ENCODE measurements around the gene GET4. TPM values are rescaled to one million over a fixed set of nuclear protein-coding genes. Genes with fewer than 3 reads are reported as not detected.

GET4 gene
- total and polyA plus RNA-seq, 2 of the 8 experiments (the other 6 are each of a cell fraction or from before 2014, with no cell fraction given), result 56.7 to 74.1 TPM

- no peak overlapping the region for H2BK12ac ChIP-seq (ENCODE audit: low read depth, low read length)
- H4K91ac ChIP-seq (replicated peaks; ENCODE audit: insufficient read length, low read length), result no peak overlapping the region
- no peak overlapping the region for H2AFZ ChIP-seq (ENCODE audit: low read length)
- H2BK120ac ChIP-seq (replicated peaks; ENCODE audit: low read depth, low read length), result no peak overlapping the region
- H3K27ac ChIP-seq (ENCODE audit: low read depth, low read length), result no peak overlapping the region
- no peak overlapping the region for H3K14ac ChIP-seq (ENCODE audit: insufficient read length)
- FAIRE-seq, result no peak
- H3K56ac ChIP-seq (replicated peaks; ENCODE audit: insufficient read length, low read depth, low read length), result no peak overlapping the region
- H2BK20ac ChIP-seq (ENCODE audit: low read length), result no peak overlapping the region
- H3K4ac ChIP-seq (replicated peaks; ENCODE audit: insufficient read length, low read depth, low read length), result no peak overlapping the region
- ChIA-PET POLR2A (ENCODE audit: partially characterized antibody) (interaction anchor here (1.6 to 4.0 kb wide), 3 partner anchors 12 to 62 kb away, joined by 4 to 23 read pairs (median 9); partner anchors contain the start of gene GET4), CTCF (ENCODE audit: partially characterized antibody) (interaction anchor here (0.6 to 1.2 kb wide), 3 partner anchors 10 to 60 kb away, joined by 3 read pairs; no protein-coding TSS in a partner anchor)
- no peak overlapping the region for H4K5ac ChIP-seq (ENCODE audit: insufficient read length, low read depth, low read length)
- no peak overlapping the region for H2AK5ac ChIP-seq (ENCODE audit: low read depth, low read length)
- H4K20me1 ChIP-seq (replicated peaks in 1 of 2; ENCODE audit: control insufficient read depth in 1 of 2, insufficient read depth in 2 of 2, low read length in 2 of 2), result peaks cover 9 to 20% of the 10 kb centered on the region in 2 experiments
- H3K4me2 ChIP-seq (ENCODE audit: insufficient read depth in 1 of 2, low read depth in 2 of 2, low read length in 2 of 2), result no peak overlapping the region
- no peak for DNase-seq (ENCODE audit: low read depth in 1 of 2, low spot score in 2 of 2)
- TF ChIP-seq RBBP5 (IDR thresholded peaks at IDR 0.05; ENCODE audit: borderline replicate concordance, low read depth, low read length), result no peak
- TF ChIP-seq BRCA1 (IDR thresholded peaks at IDR 0.05; ENCODE audit: low read depth, low read length), result no peak
- TF ChIP-seq GABPA (IDR thresholded peaks at IDR 0.05; ENCODE audit: borderline replicate concordance, insufficient read depth, low read length), result 0 out of 2 replicates have a peak, but pooled peaks have one; percentile 22
- 0 out of 4 replicates have a peak, but pooled peaks of 1 of the 2 experiments have one; percentile 6 for TF ChIP-seq RAD21 (IDR thresholded peaks at IDR 0.05 in 1 of 2, conservative IDR thresholded peaks at IDR 0.05 in 1 of 2; ENCODE audit: low read depth in 2 of 2, low read length in 2 of 2)
- H3K23me2 ChIP-seq (ENCODE audit: low read depth, low read length), result peaks cover 2% of the 10 kb centered on the region; the same call in 1 of the 2 replicates
- H2BK15ac ChIP-seq (ENCODE audit: low read length), result no peak overlapping the region
- no peak overlapping the region for H3K23ac ChIP-seq (ENCODE audit: insufficient read length)
- no peaks in the 10 kb centered on the region for H3K9me3 ChIP-seq (ENCODE audit: insufficient read depth in 2 of 2, low read depth in 1 of 2, low read length in 1 of 2)
- peaks cover 18 to 58% (median 41%) of the 10 kb centered on the region in 4 experiments for H3K36me3 ChIP-seq (ENCODE audit: control insufficient read depth in 2 of 4, insufficient read depth in 4 of 4, low read length in 3 of 4)
- no peaks in the 10 kb centered on the region for H3K27me3 ChIP-seq (replicated peaks in 1 of 4; ENCODE audit: control insufficient read depth in 3 of 4, extremely low read depth in 1 of 4, insufficient read depth in 3 of 4, low read length in 3 of 4)
- no peak overlapping the region for H4K8ac ChIP-seq (ENCODE audit: extremely low read depth, insufficient read depth, low read length)
- 96% methylated on average over 41 of the region's 42 CpGs; no CpG with 5 or more reads in 1 of the 2 experiments for WGBS, 2 experiments (ENCODE audit: extremely low coverage in 1 of 2, insufficient coverage in 1 of 2, insufficient read length in 1 of 2, insufficient replicate concordance in 2 of 2, low coverage in 1 of 2, low lambda C conversion rate in 2 of 2, missing lambda C conversion rate in 1 of 2)
- no peak overlapping the region for H3K4me3 ChIP-seq (ENCODE audit: extremely low read depth in 1 of 4, insufficient read depth in 2 of 4, low read depth in 3 of 4, low read length in 4 of 4)
- no peak overlapping the region for H2BK5ac ChIP-seq (ENCODE audit: low read depth, low read length)
- peaks cover 0 to 8% (median 4%) of the 10 kb centered on the region in 4 experiments; a peak in 5 of 7 replicates for H3K4me1 ChIP-seq (replicated peaks in 1 of 4; ENCODE audit: control insufficient read depth in 3 of 4, insufficient read depth in 4 of 4, low read length in 3 of 4)
- H3K18ac ChIP-seq (ENCODE audit: extremely low read depth, low read length), result no peak overlapping the region
- H3K79me2 ChIP-seq (ENCODE audit: control insufficient read depth in 1 of 2, insufficient read depth in 2 of 2, low read length in 2 of 2), result no peaks in the 10 kb centered on the region
- peaks cover 5% of the 10 kb centered on the region for H3K79me1 ChIP-seq (ENCODE audit: low read depth, low read length)
- H3K9ac ChIP-seq (replicated peaks in 1 of 4; ENCODE audit: extremely low read depth in 1 of 4, low read depth in 3 of 4, low read length in 3 of 4), result no peak overlapping the region
These were observed 20.2 kb downstream of the GET4 start for GRCh38 chr7:896346-897075.

Data from H1 (cell line).